IPS DF 4.7 (cell line): ENCODE data around the gene DOP1B.
"Not testable (repeated sequence)": the region's sequence is repeated elsewhere in the genome, so short reads cannot be mapped to it uniquely, and the experiment has no call there.

Experiments
- DNase-seq: peaks from one replicate; pipeline ENCODE4 v3.0.0-alpha.2; 2013; ENCODE audit warnings: low spot score; ENCODE audit errors: extremely low read depth

DOP1B gene

GRCh38 chr21:36156815-36157670 lies at the start of gene DOP1B:
DOP1B (plus strand) TSS chr21:36156824; CDS start chr21:36164734, 7,910 bp downstream.
- no peak for DNase-seq

GRCh38 chr21:36109868-36110267 lies 46.8 kb upstream of the DOP1B start:
- no peak for DNase-seq

GRCh38 chr21:36111238-36111637 lies 45.4 kb upstream of the DOP1B start:
- no peak for DNase-seq

- no peak for DNase-seq
These were observed 42.8 kb upstream of the DOP1B start for GRCh38 chr21:36113647-36114428.

GRCh38 chr21:36115138-36115730 lies 41.4 kb upstream of the DOP1B start:
- no peak for DNase-seq

- no peak for DNase-seq
These were observed 39.3 kb upstream of the DOP1B start for GRCh38 chr21:36117286-36117741.

- DNase-seq: no peak
These were observed 36.2 kb upstream of the DOP1B start for GRCh38 chr21:36120304-36120888.

- DNase-seq: no peak
These were observed 33.6 kb upstream of the DOP1B start for GRCh38 chr21:36122977-36123376.

GRCh38 chr21:36124395-36124794 lies 32.2 kb upstream of the DOP1B start:
- no peak for DNase-seq

GRCh38 chr21:36125512-36126207 lies 31.0 kb upstream of the DOP1B start:
- DNase-seq: no peak

GRCh38 chr21:36126208-36126565 lies 30.4 kb upstream of the DOP1B start:
- DNase-seq: no peak

GRCh38 chr21:36126621-36127110 lies 30.0 kb upstream of the DOP1B start:
- DNase-seq: no peak

GRCh38 chr21:36127250-36127904 lies 29.2 kb upstream of the DOP1B start:
- no peak for DNase-seq

- no peak for DNase-seq
These were observed 28.6 kb upstream of the DOP1B start for GRCh38 chr21:36127977-36128376.

- DNase-seq: no peak
These were observed 27.4 kb upstream of the DOP1B start for GRCh38 chr21:36129219-36129618.

GRCh38 chr21:36130414-36130762 lies 26.2 kb upstream of the DOP1B start:
- DNase-seq: not testable (repeated sequence)

GRCh38 chr21:36130839-36131238 lies 25.8 kb upstream of the DOP1B start:
- not testable (repeated sequence) for DNase-seq

GRCh38 chr21:36132696-36133095 lies 23.9 kb upstream of the DOP1B start:
- DNase-seq: no peak

GRCh38 chr21:36134803-36135390 lies 21.7 kb upstream of the DOP1B start, which contains the start of gene CBR3:
CBR3 (plus strand) TSS chr21:36135079; CDS start chr21:36135193, 114 bp downstream.
- DNase-seq: no peak
